Measurements from ENCODE around the gene SDK1. TPM values are rescaled to one million over a fixed set of nuclear protein-coding genes. Genes with fewer than 3 reads are reported as not detected.

The SDK1 gene
- total RNA-seq, 1 donor from 2014 or later: 16.7 TPM

DNA sequence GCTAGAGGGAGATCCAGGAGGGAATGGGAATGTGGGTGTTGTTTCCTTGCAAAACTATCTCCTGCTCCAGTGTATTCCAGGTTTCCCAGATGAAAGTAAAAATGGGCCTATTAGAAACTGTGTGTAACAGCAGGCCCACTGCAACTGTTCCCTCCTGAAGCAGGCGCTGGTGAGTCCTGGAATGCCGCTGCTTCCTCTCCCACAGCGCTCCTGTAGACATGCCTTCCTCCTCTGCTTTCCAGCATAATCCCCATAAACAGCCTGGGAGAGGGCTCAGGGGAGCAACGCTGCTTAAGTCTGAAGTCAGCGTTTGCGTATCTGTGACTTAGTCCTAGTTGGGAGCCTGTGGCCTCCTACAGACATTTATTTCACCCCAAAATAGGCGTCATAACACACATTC, 830.0 kb downstream of the SDK1 start:
- intact Hi-C loops (cut with DNase I): no loop called here
- no peak for DNase-seq (ENCODE audit: extremely low spot score in 2 of 2)
- no peaks in the 10 kb centered on the region for H3K27me3 ChIP-seq
- H3K4me1 ChIP-seq: no peaks in the 10 kb centered on the region
- TF ChIP-seq, protein P1, sequence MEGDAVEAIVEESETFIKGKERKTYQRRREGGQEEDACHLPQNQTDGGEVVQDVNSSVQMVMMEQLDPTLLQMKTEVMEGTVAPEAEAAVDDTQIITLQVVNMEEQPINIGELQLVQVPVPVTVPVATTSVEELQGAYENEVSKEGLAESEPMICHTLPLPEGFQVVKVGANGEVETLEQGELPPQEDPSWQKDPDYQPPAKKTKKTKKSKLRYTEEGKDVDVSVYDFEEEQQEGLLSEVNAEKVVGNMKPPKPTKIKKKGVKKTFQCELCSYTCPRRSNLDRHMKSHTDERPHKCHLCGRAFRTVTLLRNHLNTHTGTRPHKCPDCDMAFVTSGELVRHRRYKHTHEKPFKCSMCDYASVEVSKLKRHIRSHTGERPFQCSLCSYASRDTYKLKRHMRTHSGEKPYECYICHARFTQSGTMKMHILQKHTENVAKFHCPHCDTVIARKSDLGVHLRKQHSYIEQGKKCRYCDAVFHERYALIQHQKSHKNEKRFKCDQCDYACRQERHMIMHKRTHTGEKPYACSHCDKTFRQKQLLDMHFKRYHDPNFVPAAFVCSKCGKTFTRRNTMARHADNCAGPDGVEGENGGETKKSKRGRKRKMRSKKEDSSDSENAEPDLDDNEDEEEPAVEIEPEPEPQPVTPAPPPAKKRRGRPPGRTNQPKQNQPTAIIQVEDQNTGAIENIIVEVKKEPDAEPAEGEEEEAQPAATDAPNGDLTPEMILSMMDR (IDR thresholded peaks at IDR 0.05): no peak
- TF ChIP-seq POLR2AphosphoS5 (IDR thresholded peaks at IDR 0.05; ENCODE audit: insufficient read depth in 1 of 2, low read depth in 1 of 2) (no peak), POLR2A (IDR thresholded peaks at IDR 0.05) (no peak)
- H3K4me3 ChIP-seq: no peak overlapping the region
- H3K9me3 ChIP-seq: no peaks in the 10 kb centered on the region
- H3K27ac ChIP-seq: no peak overlapping the region
- H3K36me3 ChIP-seq: no peaks in the 10 kb centered on the region

DNA sequence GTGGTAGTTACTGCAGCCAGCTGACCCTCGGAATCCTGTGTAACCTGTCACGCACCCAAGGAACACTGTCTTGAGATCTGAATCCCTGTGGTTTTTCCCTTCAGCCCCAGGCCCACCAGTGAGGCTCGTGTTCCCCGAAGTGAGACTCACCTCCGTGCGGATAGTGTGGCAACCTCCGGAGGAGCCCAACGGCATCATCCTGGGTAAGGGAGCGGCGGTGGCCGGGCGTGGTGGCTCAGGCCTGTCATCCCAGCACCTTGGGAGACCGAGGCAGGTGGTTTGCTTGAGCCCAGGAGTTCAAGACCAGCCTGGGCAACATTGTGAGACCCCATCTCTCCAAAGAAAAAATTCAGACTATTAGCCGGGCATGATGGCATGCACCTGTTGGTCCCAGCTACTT, 831.2 kb downstream of the SDK1 start:
- TF ChIP-seq, protein P1 (IDR thresholded peaks at IDR 0.05): no peak
- no peak for TF ChIP-seq POLR2AphosphoS5 (IDR thresholded peaks at IDR 0.05; ENCODE audit: insufficient read depth in 1 of 2, low read depth in 1 of 2)
- TF ChIP-seq POLR2A (IDR thresholded peaks at IDR 0.05): no peak
- H3K36me3 ChIP-seq: no peaks in the 10 kb centered on the region
- DNase-seq (ENCODE audit: extremely low spot score in 2 of 2): no peak
- no peaks in the 10 kb centered on the region for H3K9me3 ChIP-seq
- no peaks in the 10 kb centered on the region for H3K27me3 ChIP-seq
- H3K27ac ChIP-seq: no peak overlapping the region
- H3K4me1 ChIP-seq: no peaks in the 10 kb centered on the region
- no peak overlapping the region for H3K4me3 ChIP-seq
- intact Hi-C loops (cut with DNase I): no loop called here

DNA sequence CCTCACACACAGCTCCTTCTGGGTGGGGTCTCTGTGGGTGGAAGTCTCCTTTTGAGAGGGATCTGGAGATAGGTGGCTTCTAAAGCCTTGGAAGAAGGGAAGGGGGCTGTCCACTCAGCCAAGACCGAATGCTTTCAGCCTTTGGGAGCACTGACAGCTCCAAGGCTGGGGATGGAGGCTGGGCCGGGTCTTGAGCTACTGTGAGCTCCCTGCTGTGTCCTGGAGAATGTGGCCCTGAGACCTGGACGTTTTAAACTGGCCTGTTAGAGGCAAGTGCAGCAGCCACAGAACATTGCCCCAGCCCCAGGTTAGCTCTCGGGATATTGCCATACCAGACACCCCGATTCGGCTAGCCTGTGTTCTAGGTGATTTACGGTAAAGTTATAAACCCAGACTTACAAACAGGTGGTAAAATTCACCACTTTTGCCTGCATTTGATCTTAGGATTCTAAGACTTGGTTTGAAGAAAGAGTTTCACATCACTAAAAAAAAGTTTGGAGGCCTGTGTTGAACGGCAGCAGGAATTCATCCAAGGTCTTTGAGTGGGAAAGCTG, 832.5 kb downstream of the SDK1 start:
- Histone ChIP-seq H3K36me3 (no peaks in the 10 kb centered on the region), H3K27me3 (no peaks in the 10 kb centered on the region), H3K9me3 (no peaks in the 10 kb centered on the region), H3K27ac (no peak overlapping the region), H3K4me1 (no peaks in the 10 kb centered on the region), H3K4me3 (no peak overlapping the region)
- intact Hi-C loops (cut with DNase I): no loop called here
- DNase-seq (ENCODE audit: extremely low spot score in 2 of 2): no peak
- TF ChIP-seq POLR2A (IDR thresholded peaks at IDR 0.05) (no peak), POLR2AphosphoS5 (IDR thresholded peaks at IDR 0.05; ENCODE audit: insufficient read depth in 1 of 2, low read depth in 1 of 2) (no peak)
- TF ChIP-seq, protein P1 (IDR thresholded peaks at IDR 0.05): no peak

DNA sequence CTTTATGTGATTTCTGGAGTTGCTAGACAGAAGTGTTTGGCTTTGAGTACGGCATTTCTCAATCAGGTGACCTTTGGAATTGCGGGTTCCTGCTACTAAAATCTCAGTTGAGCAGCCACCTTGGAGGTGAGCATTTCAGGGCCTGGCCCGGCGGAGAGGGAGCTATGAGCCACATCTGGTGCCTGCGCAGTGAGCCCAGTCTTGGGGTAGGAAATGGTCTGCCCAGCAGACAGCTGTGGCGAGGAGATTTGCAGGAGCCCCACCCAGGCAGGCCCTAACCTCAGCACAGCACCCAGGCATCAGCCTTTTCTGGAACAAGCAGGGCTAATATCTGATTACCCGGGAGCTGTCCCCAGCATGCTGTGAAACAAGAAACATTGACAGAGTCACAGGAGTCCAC, 833.2 kb downstream of the SDK1 start:
- Histone ChIP-seq H3K4me3 (no peak overlapping the region), H3K27me3 (no peaks in the 10 kb centered on the region), H3K9me3 (no peaks in the 10 kb centered on the region), H3K4me1 (no peaks in the 10 kb centered on the region), H3K36me3 (no peaks in the 10 kb centered on the region), H3K27ac (no peak overlapping the region)
- DNase-seq (ENCODE audit: extremely low spot score in 2 of 2): no peak
- TF ChIP-seq POLR2A (IDR thresholded peaks at IDR 0.05) (no peak), POLR2AphosphoS5 (IDR thresholded peaks at IDR 0.05; ENCODE audit: insufficient read depth in 1 of 2, low read depth in 1 of 2) (no peak)
- TF ChIP-seq, protein P1 (IDR thresholded peaks at IDR 0.05): no peak
- intact Hi-C loops (cut with DNase I): no loop called here

- no peaks in the 10 kb centered on the region for H3K9me3 ChIP-seq
- TF ChIP-seq, protein P1 (IDR thresholded peaks at IDR 0.05): no peak
- no peak for TF ChIP-seq POLR2A (IDR thresholded peaks at IDR 0.05)
- no peak for TF ChIP-seq POLR2AphosphoS5 (IDR thresholded peaks at IDR 0.05; ENCODE audit: insufficient read depth in 1 of 2, low read depth in 1 of 2)
- H3K27ac ChIP-seq: no peak overlapping the region
- no peaks in the 10 kb centered on the region for H3K27me3 ChIP-seq
- no peaks in the 10 kb centered on the region for H3K4me1 ChIP-seq
- intact Hi-C loops (cut with DNase I): no loop called here
- DNase-seq (ENCODE audit: extremely low spot score in 2 of 2): no peak
- no peak overlapping the region for H3K4me3 ChIP-seq
- no peaks in the 10 kb centered on the region for H3K36me3 ChIP-seq
Measured at GRCh38 chr7:4134631-4135030, 833.6 kb downstream of the SDK1 start.

All from vagina (tissue), 2 donors.